Daoy (cell line): ENCODE measurements around the gene ATG12. TPM values are rescaled to one million over a fixed set of nuclear protein-coding genes. Genes with fewer than 3 reads are reported as not detected.
"Not testable (repeated sequence)": the region's sequence is repeated elsewhere in the genome, so short reads cannot be mapped to it uniquely, and the experiment has no call there.

Experiments
- DNase-seq: peaks from one replicate; pipeline ENCODE4 v3.0.0-alpha.2; 2015; ENCODE audit warnings: low read depth
- total RNA-seq: library from RNA; depleted of rRNA; stranded (reverse); fragments of >200 nt; shearing (Covaris generic); gene quantifications from 2 replicates; pipeline ENCODE4 v1.2.3, GENCODE V29; 2014; rRNA removed

The ATG12 gene
- total RNA-seq = 64.1 and 87.3 TPM in 2 replicates

DNA sequence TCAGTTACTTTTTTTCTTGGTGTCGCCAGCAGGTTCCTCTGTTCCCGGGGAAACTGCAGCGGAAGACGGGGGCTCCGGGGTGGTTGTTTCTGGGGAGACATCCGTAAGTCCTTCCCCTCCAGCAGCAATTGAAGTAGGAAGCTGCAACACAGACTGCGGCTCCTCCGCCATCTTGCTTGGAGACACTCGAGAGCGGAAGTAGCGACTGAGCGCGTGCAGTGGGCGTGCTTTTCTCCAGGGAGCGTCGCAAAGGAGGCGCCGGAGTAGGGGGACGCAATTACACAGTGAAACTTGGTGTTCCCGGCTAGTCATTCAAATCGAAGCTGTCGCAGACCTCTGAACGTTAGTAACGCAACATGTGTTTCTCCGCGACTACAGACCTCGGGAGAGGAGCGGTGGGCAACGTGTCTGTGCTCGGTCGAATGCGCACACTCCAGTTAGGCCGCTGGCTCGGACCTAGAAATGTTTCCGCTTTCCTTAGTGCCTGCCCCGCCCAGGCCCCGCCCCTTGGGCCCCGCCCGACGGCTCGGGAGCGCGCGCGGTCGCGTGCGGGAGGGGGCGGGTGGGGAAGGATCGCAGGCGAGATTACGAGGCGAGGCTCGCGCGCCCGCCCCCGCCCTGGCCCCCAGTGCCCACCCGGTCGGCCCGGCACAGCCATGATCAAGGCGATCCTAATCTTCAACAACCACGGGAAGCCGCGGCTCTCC lies at the start of gene ATG12, which contains the start of gene AP3S1:
ATG12 (minus strand) TSS at position 184 of the 707 bp plus-strand sequence; CDS start at position 171, 13 bp downstream.
AP3S1 (plus strand) TSS at position 554 of the 707 bp plus-strand sequence; CDS start at position 657, 103 bp downstream.
- peak; percentile 95 for DNase-seq

DNA sequence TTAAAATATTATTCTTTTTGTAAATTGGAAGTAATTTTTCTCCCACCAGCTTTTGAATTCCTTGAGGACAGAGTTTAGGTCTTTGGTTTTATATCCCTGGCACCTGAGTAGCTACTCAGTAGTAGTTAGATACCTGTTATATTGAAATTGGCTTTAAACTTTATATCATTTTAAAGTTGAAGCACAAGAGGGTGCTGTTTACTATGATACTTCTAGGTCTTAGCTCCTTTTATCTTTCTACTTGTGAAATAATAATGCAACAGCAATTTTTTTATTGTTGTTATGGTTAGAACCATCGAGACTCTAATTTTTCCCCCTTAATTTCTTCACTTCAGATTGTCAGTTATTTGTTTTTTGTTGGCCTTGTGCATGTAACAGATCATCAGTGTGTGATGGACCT lies 46.7 kb upstream of the ATG12 start:
- no peak for DNase-seq

DNA sequence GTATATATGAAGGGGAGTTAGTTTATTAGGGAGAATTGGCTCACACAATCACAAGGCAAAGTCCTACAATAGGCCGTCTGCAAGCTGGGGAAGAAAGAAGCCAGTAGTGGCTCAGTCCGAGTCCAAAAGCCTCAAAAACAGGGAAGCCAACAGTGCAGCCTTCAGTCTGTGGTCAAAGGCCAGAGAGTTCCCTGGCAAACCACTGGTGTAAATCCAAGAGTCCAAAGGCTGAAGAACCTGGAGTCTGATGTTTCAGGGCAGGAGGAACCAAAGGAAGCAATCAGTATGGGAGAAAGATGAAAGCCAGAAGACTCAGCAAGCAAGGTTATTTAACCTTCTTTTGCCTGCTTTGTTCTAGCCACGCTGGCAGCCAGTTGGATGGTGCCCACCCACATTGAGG lies 43.8 kb upstream of the ATG12 start:
- not testable (repeated sequence) for DNase-seq

DNA sequence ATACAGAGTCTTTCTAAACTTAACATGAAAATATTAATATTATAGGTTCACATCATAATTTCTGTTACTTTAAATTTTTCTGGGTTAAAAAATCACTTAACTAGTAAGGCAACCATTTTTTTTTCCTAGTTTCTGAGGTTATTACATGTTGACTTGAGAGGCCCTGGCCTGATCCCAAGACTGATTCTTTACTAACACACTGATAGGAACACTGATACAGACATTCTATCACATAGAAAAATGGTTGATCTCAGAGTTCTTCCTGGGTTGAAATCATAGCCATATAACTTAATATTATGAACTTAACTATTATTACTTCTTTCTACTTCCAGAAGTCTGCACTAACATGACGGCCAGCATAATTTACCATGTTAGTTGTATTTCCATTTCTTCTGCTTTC lies 43.3 kb upstream of the ATG12 start:
- DNase-seq = no peak

DNA sequence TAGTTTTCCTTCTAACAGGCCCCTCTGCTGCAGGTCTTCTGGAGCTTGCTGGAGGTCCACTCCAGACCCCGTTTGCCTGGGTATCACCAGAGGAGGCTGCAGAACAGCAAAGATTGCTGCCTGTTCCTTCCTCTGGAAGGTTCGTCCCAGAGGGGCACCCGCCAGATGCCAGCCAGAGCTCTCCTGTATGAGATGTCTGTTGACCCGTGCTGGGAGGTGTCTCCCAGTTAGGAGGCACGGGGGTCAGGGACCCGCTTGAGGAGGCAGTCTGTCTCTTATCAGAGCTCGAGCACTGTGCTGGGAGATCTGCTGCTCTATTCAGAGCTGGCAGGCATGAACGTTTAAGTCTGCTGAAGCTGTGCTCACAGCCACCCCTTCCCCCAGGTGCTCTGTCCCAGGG lies 41.1 kb upstream of the ATG12 start:
- DNase-seq = not testable (repeated sequence)

DNA sequence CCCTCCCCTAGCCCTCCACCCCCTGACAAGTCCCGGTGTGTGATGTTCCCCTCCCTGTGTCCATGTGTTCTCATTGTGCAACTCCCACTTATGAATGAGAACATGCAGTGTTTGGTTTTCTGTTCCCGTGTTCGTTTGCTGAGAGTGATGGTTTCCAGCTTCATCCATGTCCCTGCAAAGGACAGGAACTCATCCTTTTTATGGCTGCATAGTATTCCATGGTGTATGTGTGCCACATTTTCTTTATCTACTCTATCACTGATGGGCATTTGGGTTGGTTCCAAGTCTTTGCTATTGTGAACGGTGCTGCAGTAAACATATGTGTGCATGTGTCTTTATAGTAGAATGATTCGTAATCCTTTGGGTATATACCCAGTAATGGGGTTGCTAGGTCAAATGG lies 36.0 kb upstream of the ATG12 start:
- not testable (repeated sequence) for DNase-seq

DNA sequence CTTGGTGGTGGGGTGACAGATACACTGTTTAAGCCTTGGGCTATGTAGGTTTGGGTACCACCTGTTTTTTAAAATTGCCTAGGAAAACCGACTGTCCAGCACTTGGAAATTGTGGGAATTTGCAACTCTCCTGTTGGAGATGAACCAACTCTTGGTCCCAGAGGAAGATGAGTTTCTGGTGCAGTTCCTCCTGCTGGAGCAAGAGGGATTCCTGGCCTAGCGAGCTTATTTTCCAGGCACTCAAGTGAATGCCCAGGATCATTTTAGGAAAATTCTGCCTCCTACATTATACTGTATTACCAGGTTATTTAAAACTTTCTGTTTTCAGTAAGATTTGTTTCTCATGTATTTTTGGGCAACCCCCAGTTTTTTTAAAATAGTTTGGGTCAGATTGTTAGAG lies 34.1 kb upstream of the ATG12 start:
- peak; percentile 5 for DNase-seq

DNA sequence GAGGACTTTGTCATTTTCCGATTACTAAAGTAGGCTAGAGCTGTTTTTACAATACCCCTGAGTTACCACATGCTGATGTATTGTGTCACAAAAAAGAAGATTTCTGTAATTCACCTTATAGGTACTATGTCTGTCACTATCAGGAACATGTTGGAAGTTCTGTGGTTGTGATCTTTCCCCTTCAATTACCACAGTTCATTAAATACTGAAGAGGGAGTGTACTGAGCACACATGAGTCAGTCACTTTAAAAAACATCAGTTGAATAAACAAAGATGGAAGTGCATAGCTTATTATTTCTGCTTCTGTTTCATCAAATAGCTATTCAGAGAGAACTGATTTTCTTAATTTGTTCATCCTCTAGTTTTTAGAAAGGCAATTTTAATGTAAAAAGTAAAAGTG lies 32.0 kb upstream of the ATG12 start:
- peak; percentile 51 for DNase-seq

DNA sequence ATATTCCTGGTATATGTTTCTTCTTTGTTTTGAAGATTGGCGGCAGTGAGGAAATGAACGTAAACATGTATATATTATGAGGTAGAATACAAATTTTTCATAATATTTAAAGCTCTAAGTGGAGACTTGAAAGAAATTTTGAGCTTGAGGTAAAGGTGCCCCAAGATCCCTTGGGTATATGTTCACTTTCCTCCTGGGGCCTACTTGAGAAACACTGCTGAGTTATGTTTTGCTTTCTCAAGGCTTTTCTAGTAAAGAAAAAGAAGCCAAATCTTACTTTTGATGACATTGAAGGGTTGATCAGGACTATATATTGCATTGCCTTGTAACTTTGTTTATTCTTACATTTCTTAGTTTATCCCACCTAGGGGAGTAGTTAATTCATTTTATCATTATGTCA lies 31.1 kb upstream of the ATG12 start:
- no peak for DNase-seq

DNA sequence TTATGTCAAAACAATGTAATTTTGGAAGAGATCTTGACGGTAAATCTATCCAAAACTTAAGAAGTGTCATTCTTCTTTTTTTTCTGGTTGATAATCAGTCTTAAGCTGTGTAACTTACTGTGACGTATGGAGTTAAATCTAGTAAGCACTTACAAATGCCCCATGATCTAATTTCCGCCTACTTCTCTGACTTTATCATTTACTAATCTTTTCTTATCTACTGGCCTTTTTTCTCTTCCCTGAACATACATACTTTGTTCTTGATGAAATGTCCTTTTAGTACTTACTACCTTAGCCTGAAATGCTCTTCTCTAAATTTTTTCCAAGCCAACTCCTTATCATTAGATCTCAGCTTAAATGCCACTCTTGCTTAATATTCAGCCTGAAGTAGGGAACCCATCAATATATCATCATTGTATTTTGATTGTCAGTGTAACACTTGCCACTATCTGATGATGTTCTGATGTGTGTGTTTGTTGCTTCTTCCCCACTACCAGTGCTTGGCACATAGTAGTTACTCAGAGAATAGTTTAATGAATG lies 28.0 kb upstream of the ATG12 start:
- no peak for DNase-seq

DNA sequence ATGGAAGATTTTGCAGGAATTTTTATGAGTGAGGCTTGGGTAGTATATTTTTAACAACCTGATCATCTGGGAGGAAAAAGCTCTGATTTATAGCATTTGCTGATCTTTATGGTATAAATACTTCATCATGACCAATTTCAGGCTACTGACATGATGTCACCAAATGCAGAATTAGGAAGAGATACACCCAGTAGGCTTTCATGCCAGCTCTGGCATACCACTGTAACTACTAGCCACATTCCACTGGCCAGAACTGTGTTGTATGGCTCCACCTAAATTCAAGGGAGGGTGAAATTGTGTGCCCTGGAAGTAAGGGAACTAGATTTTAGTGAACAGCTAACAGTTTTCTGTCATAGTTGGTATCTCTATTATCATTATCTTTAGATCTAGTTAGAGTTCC lies 18.0 kb upstream of the ATG12 start:
- no peak for DNase-seq

DNA sequence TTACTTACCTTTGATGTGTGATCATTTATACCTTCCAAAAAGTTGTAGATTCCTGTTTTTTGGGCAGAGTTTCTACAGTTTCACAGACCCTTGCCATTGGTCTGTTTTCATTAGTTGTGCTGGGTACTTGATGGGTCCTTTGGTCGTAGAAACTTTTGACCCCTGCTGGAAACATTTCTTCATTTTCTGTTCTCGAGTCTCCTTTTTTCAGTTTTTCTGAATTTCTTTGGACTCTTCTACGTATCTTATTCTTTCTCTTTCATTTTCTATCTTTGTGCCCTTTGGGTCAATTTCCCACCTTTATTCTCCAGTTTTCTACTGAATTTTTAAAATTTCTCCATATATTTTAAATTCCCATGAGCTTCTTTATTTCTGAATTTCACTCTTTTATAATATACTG lies 17.0 kb upstream of the ATG12 start:
- DNase-seq = no peak

DNA sequence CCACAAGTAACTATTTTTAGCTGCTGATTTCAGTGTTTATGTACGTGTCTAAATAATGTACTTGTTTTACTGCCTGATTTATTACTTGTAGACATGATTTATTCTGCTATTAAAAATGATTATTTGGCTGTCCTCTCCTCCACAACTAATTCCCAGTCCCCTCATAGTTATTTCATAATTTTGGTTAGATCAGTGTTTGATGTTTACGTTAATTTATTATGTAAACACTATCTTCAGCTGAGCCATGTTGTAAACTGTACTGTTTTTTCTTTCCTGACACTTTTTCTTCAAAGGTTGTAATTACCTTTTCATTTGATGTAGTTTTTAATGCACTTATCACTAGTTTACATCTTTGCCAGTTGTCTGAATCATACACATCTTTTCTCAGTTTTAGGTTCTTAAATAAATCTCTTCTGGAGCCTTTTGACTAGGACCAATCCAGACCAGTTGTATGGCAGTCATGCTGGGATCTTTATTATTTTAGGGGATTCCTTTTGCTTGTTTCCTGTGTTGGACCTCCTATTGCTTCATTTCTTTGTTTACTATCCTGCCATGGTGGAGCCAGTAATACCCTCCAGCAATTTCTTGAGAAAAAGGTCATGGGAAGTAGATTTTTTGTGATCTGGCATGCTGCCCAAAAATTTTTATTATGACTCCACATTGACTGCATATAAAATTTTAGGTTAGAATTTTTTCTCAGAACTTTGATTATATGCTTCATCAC lies 16.4 kb upstream of the ATG12 start:
- DNase-seq = peak; percentile 9

DNA sequence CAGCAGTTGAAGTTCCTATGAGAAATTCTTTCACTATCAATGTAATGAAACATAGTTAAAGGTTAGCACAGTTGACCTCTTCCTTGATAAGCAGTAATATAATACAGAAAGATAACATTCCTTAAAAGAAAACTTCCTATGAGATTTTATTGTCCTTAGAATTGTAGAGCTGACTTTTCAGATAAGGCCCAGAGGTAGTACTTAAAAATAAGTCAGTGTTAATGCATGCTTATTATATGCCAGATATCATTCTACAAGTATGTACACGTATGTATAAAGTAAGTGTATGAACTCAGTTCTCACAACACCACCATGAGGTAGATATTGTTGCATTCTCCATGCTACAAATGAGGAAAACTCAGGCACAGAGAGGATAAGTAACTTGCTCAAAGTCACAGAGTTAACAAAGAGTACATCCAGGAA lies 15.7 kb upstream of the ATG12 start:
- no peak for DNase-seq

DNA sequence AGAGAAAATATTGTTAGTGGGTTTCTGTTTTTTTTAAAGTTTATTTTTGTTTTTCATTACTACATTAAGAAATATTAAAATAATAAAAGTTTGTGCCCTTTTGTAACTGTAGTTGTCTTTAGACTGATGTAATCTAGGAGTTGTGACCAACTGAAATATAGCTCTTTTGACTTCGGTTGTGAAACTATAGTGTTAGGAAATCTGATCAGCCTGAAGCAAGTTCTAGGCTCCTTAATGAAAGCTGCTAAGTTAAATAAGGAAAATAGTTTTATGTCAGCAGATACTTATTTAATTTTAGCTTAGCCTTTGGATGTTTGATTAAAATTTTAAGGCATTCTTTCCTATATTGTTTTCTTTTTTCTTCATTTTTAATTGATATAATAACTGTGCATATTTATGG lies 14.6 kb upstream of the ATG12 start:
- no peak for DNase-seq

DNA sequence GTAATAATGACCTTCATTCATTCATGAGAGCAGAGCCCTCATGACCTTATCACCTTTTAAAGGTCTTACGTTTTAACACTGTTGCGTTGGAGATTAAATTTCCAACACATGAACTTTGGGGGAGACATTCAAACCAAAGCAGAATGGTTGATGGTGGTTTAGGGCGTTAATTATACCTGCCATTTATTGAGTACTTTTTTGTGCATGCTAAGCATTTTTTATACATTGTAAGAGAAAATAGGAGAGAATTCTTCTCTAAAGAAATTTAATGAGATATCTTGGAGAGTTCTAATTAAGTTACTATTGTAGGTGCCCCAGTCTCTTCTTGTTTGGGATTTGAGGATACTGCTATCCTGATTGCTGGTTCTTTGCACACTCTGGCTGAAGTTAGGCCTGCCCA lies 12.8 kb upstream of the ATG12 start:
- no peak for DNase-seq

DNA sequence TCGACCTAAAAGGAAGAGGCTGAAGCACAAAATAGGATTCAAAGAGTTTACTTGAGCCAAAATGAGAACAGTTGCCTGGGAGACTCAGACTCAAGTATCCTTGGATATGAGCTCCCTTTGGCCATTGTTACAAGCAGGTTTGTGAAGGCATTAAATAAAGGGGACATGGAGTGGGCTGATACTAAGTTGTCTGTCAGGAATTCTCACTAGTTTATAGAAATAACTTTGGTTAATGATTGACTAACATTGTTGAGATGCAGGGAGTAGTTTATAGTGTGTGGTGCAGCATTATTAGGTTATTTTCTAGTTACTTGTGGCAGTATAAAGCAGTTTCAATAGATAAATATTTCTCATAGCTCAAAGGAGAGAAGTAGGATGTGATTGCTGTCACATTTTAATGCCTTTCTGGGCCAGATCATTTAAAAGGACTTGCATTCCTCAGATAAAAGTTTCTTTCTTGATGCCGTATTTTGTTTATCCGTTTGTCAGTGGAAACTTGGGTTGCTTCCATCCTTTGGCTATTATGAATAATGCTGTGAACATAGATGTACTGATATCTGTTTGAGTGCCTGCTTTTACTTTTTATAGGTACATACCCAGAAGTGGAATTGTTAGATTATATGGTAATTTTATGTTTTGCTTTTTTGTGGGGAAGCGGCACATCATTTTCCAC lies 9.5 kb upstream of the ATG12 start:
- DNase-seq = no peak

DNA sequence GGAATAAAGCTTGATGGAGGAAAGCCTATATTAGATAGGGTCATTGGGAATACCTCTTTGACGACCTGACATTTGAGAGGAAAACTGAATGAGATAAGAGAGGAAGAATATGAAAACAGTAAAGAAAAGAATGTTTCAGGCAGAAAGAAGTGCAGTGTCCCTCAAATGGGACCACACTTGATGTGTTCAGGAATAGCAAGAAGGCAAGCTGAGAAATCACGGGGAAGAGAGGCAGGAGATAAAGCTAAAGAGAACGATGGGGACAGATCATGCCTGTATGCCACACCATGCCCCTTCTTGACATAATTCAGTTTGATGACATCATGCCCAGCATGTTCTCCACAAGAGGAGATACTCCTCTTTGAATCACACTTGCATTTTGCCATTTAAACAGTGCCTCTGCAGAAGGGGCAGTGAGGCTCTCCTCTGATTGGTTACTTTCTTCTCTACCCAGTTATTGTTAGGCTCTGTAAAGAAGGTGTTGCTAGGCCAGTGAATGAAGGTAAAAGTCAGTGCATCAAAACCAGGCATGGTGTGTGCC lies 8.0 kb upstream of the ATG12 start:
- no peak for DNase-seq

DNA sequence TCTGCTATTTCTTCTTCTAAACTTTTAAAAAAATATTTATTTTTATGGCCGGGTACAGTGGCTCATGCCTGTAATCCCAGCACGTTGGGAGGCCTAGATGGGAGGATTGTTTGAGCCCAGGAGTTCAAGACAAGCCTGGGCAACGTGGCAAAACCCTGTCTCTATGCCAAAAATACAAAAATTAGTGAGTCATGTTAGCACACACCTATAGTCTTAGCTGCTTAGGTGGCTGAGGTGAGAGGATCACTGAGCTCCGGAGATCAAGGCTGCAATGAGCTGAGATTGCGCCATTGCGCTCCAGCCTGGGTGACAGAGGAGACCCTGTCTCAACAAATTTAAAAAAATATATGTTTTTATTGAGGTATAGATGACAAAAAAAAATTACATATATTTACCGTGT lies 5.9 kb upstream of the ATG12 start:
- no peak for DNase-seq

DNA sequence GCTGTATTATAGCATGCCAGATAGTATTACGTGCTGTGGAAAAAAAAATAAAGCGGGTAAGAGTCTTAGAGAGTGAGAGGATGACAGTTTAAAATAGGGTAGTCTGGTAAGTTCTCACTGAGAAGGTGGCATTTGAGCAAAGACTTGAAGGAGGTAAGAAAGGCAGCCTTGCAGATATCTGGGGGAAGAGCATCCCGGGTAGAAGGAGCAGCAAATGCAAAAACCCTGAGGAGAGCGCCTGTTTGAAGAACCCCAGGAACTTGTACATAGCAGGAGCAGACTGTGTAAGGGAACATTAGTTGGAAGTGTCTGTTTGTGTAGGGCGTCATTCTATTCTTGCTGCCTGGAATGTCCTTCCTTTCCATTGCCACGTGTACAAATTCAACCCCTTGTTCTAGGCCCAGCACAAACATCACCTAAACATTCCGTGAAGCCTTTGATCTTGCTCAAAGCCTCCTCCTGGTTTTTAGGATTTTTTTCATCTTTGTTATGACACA lies 3.0 kb upstream of the ATG12 start:
- no peak for DNase-seq

DNA sequence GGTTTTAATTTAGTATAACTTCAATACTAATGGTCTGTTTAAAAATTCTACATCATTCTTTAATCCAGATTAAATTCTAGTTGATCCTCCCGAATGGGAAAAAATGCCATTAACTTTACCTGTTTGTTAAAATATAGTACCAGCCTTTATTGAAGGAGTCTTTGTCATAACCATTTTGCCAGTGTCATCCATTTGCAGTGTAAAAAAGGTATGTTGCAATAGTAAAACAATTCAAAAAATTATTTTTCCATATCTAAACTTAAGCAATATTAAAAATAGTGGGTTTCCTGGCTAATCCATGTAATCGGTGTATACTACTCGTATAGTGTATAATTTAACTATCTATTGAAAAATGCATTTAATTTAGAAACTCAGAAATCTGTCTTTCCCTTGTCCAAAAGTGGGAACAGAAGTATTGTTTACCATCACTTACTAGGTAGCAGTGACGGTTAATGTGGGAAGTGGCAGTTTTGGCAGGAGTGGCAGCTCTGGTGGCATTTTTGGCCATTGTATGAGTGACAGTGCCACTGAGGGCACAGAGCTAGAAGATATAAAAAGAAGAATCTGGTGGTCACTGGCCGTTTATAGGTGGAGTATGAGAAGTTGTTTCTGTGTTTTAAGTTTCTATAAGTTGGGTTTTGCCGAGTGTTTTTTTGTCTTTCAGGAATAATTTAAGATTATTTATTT lies 2.2 kb upstream of the ATG12 start:
- DNase-seq = no peak
